ENCODE data around the gene PLA2G4A. TPM values are rescaled to one million over a fixed set of nuclear protein-coding genes. Genes with fewer than 3 reads are reported as not detected.

The PLA2G4A gene
- polyA plus RNA-seq, 1 donor = 15.9 TPM

DNA sequence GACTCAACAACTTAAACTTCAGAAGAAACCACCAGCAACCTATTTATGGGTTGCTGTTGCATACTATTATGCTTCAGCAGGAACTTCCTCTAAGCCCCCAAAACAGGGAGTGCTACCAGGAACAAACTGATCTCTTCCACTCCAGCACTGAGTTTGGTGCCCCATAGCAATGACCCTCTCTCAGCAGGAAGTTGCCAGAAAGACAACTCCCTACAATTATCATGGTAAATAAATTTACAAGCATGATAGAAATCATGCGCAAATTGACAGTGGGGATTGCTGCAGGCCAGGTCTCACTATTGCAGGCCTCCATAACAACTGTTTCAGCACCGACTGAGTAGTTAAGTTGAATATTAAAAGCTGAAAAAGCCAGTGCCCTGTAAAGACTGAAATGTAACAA, 180.6 kb downstream of the PLA2G4A start:
- no peaks in the 10 kb centered on the region for H3K4me1 ChIP-seq (ENCODE audit: control insufficient read depth, insufficient read depth, low read length)

DNA sequence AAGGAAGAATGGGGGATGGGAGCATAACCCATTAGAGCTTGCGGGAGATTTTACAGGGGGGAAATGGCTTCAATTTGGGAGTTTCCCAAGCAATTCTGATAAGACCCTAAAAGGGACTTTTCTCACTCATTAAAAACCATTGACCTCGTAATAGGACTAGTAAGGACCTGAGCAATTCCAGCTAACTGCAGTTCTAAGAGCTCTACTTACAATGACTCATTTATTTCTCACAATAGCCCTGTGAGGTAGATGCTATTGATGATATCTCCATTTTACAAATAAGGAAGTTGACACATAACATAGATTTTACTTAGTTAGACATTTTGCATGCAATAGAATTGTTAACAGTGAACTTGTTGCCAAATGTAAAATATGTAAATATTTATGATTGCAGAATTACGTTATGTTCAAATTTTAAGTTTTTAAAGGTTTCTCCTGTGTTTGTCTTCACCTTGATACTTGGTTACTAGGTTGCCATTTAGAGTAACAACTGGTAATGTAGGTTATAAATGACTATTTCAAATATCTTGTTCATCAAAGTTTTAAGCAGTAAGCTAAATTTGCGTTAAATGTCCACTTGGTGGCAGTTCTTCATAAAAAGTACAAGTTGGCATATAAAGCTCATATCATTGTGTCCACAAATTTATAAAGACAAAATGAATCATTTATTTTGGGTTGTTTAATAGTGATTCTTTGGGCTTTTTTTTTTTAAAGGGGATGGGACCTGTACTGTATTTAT, 182.0 kb downstream of the PLA2G4A start:
- H3K9me3 ChIP-seq (ENCODE audit: control insufficient read depth, low read depth, low read length) = no peaks in the 10 kb centered on the region
- no peaks in the 10 kb centered on the region for H3K27me3 ChIP-seq (ENCODE audit: control insufficient read depth, insufficient read depth, low read length)
- H3K36me3 ChIP-seq (ENCODE audit: control insufficient read depth, insufficient read depth, low read length) = no peaks in the 10 kb centered on the region
- DNase-seq = no peak
- no peak overlapping the region for H3K4me3 ChIP-seq (ENCODE audit: low read length)
- H3K27ac ChIP-seq (ENCODE audit: low read length) = no peak overlapping the region
- no peaks in the 10 kb centered on the region for H3K4me1 ChIP-seq (ENCODE audit: control insufficient read depth, insufficient read depth, low read length)
- WGBS (ENCODE audit: insufficient coverage, low lambda C conversion rate) = 100% methylated on average over 1 of the region's 4 CpGs

More for the DNA sequence above, 180.6 kb downstream of the PLA2G4A start:
- no peaks in the 10 kb centered on the region for H3K9me3 ChIP-seq (ENCODE audit: control insufficient read depth, low read depth, low read length)
- H3K27me3 ChIP-seq (ENCODE audit: control insufficient read depth, insufficient read depth, low read length) = no peaks in the 10 kb centered on the region
- WGBS (ENCODE audit: insufficient coverage, low lambda C conversion rate) = 100% methylated on average over 1 of the region's 2 CpGs
- no peak overlapping the region for H3K4me3 ChIP-seq (ENCODE audit: low read length)
- DNase-seq = no peak
- no peak overlapping the region for H3K27ac ChIP-seq (ENCODE audit: low read length)
- H3K36me3 ChIP-seq (ENCODE audit: control insufficient read depth, insufficient read depth, low read length) = no peaks in the 10 kb centered on the region

DNA sequence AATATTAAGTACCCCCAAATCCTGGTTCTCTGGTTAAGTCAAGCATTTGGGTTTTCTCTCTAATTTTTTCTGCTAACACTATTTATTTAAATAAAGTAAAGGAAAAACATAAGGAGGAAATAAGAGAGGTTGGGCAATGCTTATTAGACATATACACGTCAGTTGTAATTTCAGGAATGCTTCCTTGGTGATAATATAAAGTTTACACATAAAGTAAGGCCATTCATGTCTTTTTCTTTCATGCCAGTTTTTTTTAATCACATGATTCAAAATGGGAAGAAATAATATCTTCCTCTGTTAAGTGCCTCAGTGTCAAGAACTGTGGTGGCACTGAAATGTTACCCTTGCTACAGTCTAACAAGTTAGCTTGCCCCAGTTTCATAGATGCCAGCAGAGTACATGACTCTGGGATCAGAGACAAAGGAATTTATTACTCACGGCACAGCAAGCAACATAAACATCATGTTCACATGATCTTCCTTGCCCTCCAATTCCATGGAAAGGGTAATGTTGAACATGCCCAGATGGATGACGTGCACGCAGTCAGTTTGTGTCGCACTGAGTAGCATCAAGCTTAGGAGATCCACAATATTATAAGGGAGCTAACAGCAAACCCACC, 184.9 kb downstream of the PLA2G4A start:
- H3K4me1 ChIP-seq (ENCODE audit: control insufficient read depth, insufficient read depth, low read length) = no peaks in the 10 kb centered on the region
- no peak overlapping the region for H3K27ac ChIP-seq (ENCODE audit: low read length)
- no peaks in the 10 kb centered on the region for H3K27me3 ChIP-seq (ENCODE audit: control insufficient read depth, insufficient read depth, low read length)
- WGBS (ENCODE audit: insufficient coverage, low lambda C conversion rate) = 67% methylated on average over 1 of the region's 5 CpGs
- H3K9me3 ChIP-seq (ENCODE audit: control insufficient read depth, low read depth, low read length) = no peaks in the 10 kb centered on the region
- no peaks in the 10 kb centered on the region for H3K36me3 ChIP-seq (ENCODE audit: control insufficient read depth, insufficient read depth, low read length)
- no peak for DNase-seq
- no peak overlapping the region for H3K4me3 ChIP-seq (ENCODE audit: low read length)

DNA sequence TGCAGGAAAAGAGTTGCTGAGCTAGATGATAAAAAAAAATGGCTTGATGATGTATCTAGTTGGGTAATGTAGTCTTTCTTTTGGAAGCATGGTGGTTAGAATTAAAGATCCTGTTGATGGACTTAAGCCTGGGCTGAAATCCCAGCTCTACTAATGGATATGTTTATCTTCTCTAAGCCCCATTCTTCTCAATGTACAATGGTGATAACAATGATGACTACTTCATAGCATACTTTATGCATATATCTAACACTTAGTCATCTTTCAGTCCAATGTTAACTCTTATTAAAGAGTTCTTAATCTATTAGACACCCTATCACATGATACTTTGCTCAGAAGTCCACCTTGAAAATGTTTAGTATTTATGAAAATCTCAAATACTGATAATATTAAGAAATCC, 189.5 kb downstream of the PLA2G4A start:
- Histone ChIP-seq H3K4me3 (ENCODE audit: low read length) (no peak overlapping the region), H3K4me1 (ENCODE audit: control insufficient read depth, insufficient read depth, low read length) (no peaks in the 10 kb centered on the region), H3K36me3 (ENCODE audit: control insufficient read depth, insufficient read depth, low read length) (no peaks in the 10 kb centered on the region), H3K27ac (ENCODE audit: low read length) (no peak overlapping the region), H3K9me3 (ENCODE audit: control insufficient read depth, low read depth, low read length) (no peaks in the 10 kb centered on the region), H3K27me3 (ENCODE audit: control insufficient read depth, insufficient read depth, low read length) (no peaks in the 10 kb centered on the region)
- no peak for DNase-seq

DNA sequence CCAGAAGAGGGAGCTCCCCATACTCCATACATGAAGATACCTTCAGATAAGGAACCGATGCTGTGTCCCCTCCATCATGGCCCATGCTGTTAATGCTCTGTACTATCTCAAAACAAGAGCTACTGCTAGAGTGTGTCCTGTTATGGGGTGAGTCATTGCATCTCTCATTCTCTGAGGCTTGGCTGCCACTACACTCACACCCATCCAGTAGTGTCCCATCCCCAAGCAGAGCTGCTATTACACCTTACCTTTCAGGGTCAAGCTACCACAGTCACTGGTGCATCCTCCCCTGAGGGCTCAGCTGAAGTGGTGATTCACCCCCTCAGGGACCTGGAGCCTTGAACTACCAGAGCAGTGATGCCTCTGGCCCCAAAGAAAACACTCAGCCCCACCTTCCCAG, 198.5 kb downstream of the PLA2G4A start:
- no peaks in the 10 kb centered on the region for H3K4me1 ChIP-seq (ENCODE audit: control insufficient read depth, insufficient read depth, low read length)
- H3K27me3 ChIP-seq (ENCODE audit: control insufficient read depth, insufficient read depth, low read length) = no peaks in the 10 kb centered on the region
- H3K36me3 ChIP-seq (ENCODE audit: control insufficient read depth, insufficient read depth, low read length) = no peaks in the 10 kb centered on the region
- H3K4me3 ChIP-seq (ENCODE audit: low read length) = no peak overlapping the region
- no peak overlapping the region for H3K27ac ChIP-seq (ENCODE audit: low read length)
- H3K9me3 ChIP-seq (ENCODE audit: control insufficient read depth, low read depth, low read length) = peaks cover 6% of the 10 kb centered on the region
- DNase-seq = no peak
- no CpG with 5 or more reads among the region's 1 CpG for WGBS (ENCODE audit: insufficient coverage, low lambda C conversion rate)

DNA sequence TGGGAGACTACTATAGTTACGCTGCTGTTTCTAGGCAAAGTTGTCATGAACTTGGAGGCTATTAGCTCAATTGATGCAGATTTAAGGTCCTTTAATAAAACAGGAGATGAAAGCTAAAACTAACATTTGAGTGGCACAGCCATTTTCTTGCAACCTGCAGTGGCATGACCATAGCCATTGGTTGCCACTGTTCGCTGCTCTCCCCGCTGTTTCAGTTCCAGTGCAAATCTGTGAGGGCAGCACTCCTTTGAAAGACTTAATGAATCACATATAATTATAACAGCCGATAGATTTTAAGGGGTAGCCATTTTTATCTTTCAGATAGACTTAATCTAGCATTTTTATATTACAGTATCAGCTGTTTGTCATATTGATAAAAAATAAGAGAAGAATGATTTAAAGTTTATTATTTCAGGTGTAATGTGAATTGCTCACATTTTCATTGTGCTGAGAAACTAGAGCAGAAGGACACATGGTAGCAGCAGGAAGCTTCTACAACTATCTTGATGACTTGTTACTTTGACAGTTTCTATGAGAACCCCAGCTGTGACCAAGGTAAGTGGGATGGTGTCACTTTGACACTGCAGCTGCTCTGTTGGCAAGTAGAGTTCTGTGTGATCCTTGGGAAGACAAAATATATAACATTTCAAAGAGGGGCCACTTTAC, 203.7 kb downstream of the PLA2G4A start:
- DNase-seq = no peak
- H3K36me3 ChIP-seq (ENCODE audit: control insufficient read depth, insufficient read depth, low read length) = no peaks in the 10 kb centered on the region
- WGBS (ENCODE audit: insufficient coverage, low lambda C conversion rate) = 100% methylated on average over 1 of the region's 4 CpGs

DNA sequence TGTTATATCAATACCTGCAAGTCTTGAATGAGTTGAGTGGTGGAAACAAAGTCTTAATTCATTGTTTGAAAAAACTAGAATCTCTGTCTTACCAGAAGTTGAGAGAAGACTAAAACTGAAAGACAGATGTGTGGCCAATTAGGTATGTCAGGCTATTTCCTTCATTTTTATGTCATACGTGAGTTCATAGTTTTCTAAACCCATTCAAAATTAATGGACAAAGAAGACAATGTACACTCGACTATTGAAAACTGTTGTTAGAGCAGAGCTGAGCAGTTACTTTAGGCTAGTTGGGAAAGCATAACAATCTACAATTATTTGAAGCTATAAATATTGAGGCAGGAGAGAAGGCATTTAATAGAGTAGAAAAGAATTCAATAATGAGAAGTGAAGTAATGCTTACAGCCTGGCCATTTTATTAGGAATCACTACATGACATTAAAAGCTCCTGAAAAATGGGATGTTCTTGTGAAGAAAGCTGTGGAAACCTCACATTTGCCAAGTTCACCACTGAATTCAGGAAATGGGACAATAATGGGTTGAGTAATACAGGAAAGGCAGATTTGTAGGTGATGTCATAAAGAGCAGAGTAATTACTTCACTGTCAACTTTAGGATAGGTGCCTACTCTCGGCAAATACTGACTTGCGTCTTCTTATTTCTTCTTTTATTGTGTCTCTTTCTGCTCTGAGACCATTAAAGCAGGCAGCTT, 204.4 kb downstream of the PLA2G4A start:
- Histone ChIP-seq H3K4me1 (ENCODE audit: control insufficient read depth, insufficient read depth, low read length) (no peaks in the 10 kb centered on the region), H3K4me3 (ENCODE audit: low read length) (no peak overlapping the region), H3K9me3 (ENCODE audit: control insufficient read depth, low read depth, low read length) (peaks cover 4% of the 10 kb centered on the region), H3K27ac (ENCODE audit: low read length) (no peak overlapping the region), H3K27me3 (ENCODE audit: control insufficient read depth, insufficient read depth, low read length) (no peaks in the 10 kb centered on the region), H3K36me3 (ENCODE audit: control insufficient read depth, insufficient read depth, low read length) (no peaks in the 10 kb centered on the region)
- no peak for DNase-seq
- no CpG with 5 or more reads among the region's 4 CpGs for WGBS (ENCODE audit: insufficient coverage, low lambda C conversion rate)

More for the DNA sequence above, 203.7 kb downstream of the PLA2G4A start:
- Histone ChIP-seq H3K4me1 (ENCODE audit: control insufficient read depth, insufficient read depth, low read length) (no peaks in the 10 kb centered on the region), H3K9me3 (ENCODE audit: control insufficient read depth, low read depth, low read length) (peaks cover 6% of the 10 kb centered on the region), H3K27me3 (ENCODE audit: control insufficient read depth, insufficient read depth, low read length) (no peaks in the 10 kb centered on the region), H3K4me3 (ENCODE audit: low read length) (no peak overlapping the region), H3K27ac (ENCODE audit: low read length) (no peak overlapping the region)

DNA sequence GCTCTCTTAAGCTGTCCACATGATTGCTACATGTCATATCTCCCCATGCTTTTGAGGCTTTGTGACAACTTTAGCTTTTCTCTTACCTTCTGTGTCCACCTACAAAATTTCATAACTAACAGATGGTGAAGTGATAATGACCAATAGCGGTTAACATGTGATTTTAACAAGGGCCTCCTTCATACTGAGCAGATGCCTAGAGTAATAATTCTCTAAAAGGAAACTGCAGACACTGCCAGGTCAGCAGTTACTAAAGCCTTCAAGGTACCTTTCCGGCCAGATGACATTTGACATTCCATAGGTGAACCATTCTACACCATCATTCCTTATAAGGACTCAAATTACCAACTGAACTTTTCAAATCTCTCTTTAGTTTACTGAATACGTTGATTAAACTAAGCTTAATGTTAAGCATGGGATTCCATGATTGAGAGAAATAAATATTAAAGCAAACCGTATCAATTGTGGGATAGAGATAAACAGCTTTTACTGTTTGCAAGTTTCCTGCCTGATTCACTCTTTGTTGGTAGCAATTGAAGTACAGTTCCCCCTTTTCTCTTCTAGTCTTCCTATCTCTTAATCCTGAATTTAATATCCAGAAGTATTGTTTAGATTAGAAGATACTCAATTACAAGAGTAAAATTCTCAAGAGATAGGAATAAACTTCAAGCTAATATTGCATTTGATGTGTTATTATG, 205.1 kb downstream of the PLA2G4A start:
- Histone ChIP-seq H3K4me1 (ENCODE audit: control insufficient read depth, insufficient read depth, low read length) (no peaks in the 10 kb centered on the region), H3K9me3 (ENCODE audit: control insufficient read depth, low read depth, low read length) (no peaks in the 10 kb centered on the region), H3K27ac (ENCODE audit: low read length) (no peak overlapping the region), H3K4me3 (ENCODE audit: low read length) (no peak overlapping the region), H3K36me3 (ENCODE audit: control insufficient read depth, insufficient read depth, low read length) (no peaks in the 10 kb centered on the region), H3K27me3 (ENCODE audit: control insufficient read depth, insufficient read depth, low read length) (no peaks in the 10 kb centered on the region)
- 100% methylated on average over 1 of the region's 4 CpGs for WGBS (ENCODE audit: insufficient coverage, low lambda C conversion rate)
- DNase-seq = no peak

DNA sequence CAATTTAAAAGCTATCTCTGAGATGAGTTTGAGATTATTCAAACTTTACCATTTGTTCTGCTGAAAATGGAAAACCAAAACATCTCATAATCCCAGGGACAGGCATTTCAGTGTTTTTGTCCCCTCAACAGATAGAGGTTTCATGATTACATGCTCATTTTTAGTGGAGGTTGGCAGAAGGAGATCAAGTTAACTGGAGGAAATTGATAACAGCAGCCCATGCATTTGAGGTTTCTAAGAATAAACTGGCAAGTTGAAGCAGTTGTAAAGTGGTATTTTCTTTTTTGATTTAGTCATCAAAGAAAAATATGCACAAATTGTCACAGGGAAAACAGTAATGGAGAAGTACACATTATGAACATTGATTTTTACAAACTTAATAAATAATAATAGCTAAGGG, 205.8 kb downstream of the PLA2G4A start:
- no peak for DNase-seq
- H3K4me1 ChIP-seq (ENCODE audit: control insufficient read depth, insufficient read depth, low read length) = no peaks in the 10 kb centered on the region
- no peaks in the 10 kb centered on the region for H3K9me3 ChIP-seq (ENCODE audit: control insufficient read depth, low read depth, low read length)
- H3K36me3 ChIP-seq (ENCODE audit: control insufficient read depth, insufficient read depth, low read length) = no peaks in the 10 kb centered on the region
- H3K27ac ChIP-seq (ENCODE audit: low read length) = no peak overlapping the region
- H3K27me3 ChIP-seq (ENCODE audit: control insufficient read depth, insufficient read depth, low read length) = no peaks in the 10 kb centered on the region
- H3K4me3 ChIP-seq (ENCODE audit: low read length) = no peak overlapping the region

DNA sequence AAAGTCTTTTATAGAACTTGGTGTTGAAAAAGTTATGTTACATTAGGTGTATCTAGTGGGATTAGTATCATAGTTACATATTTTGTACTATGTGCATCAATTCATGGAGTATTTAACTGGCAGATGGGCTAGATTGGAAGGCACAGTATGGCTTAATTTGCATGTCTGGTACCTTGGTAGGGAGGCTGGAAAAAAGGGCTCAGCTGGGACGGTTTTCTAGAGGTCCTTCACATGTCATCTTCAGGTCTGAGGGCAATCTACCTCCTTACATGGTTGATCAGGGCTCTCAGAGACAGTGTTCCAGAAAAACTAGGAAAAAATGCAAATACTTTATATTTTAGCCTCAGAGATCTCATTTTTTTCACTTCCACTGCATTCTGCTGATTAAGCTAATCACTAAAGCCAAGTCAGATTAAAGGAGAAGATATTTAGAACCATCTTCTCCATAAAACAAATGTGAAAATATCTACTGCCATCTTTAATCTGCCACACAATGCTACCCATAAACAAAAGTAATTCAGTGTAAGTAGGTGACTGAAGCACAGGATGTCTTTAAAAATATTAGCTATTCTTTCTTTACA, 209.3 kb downstream of the PLA2G4A start:
- no peak overlapping the region for H3K4me3 ChIP-seq (ENCODE audit: low read length)
- H3K4me1 ChIP-seq (ENCODE audit: control insufficient read depth, insufficient read depth, low read length) = no peaks in the 10 kb centered on the region
- no peak overlapping the region for H3K27ac ChIP-seq (ENCODE audit: low read length)
- H3K9me3 ChIP-seq (ENCODE audit: control insufficient read depth, low read depth, low read length) = no peaks in the 10 kb centered on the region
- H3K27me3 ChIP-seq (ENCODE audit: control insufficient read depth, insufficient read depth, low read length) = no peaks in the 10 kb centered on the region
- no peak for DNase-seq
- no CpG with 5 or more reads among the region's 1 CpG for WGBS (ENCODE audit: insufficient coverage, low lambda C conversion rate)
- H3K36me3 ChIP-seq (ENCODE audit: control insufficient read depth, insufficient read depth, low read length) = no peaks in the 10 kb centered on the region

Data from large intestine (tissue), 3 donors.